Peyer's patch (tissue), 4 donors: ENCODE data around the gene BCL2L1.

Experiments used
- POLR2A ChIP-seq, 2 donors: fragments of 450-650 bp; IDR thresholded peaks; one replicate each; pipeline ENCODE4 v1.5.1; 2017; ENCODE audit warnings: antibody characterized with exemption in 2 of 2, mild to moderate bottlenecking in 2 of 2, moderate library complexity in 2 of 2
- TF ChIP-seq, protein P1 (sequence below), 6 experiments: fragments of 450-650 bp in 4 of 6; fragments of 200-600 bp in 2 of 6; sonication (generic) in 1 of 6; IDR thresholded peaks; one replicate each; pipeline ENCODE4 v1.5.1; 2017 to 2019; ENCODE audit warnings: antibody characterized with exemption in 6 of 6, mild to moderate bottlenecking in 3 of 6, moderate library complexity in 1 of 6

DNA sequence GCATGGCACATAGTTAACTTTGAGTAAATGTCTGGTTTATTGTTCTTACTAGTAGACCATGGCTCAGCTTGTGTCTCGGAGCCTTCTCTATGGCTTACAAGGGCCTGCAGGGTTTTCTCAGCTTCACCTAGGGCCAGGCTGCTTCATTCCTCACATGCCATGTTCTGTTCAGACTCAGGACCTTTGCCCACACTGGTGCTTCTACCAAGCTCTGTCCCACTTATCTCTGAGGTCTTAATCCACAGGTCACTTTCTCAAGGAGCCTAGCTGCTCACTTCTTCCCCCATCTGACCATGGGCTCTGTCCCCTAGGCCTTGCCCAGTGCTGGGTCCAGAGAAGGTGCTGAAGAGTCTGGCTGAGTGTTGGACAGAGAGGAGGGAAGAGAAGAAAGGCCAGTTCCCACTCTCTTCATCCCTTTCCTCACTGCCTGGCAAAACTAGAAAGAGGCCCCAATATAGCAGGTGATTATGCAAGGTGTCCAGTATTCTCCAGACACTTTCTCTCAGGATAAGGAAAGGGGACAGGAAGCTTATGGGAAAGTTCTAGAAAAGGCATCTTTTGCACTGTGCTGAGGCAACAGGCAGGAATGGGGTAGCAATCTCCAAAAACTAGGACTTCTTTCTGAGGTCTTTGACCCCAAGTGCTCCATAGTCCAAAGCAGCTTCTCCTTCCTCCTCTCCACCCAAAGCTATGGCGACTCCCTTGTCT lies 45.0 kb downstream of the BCL2L1 start:
- TF ChIP-seq, protein P1, sequence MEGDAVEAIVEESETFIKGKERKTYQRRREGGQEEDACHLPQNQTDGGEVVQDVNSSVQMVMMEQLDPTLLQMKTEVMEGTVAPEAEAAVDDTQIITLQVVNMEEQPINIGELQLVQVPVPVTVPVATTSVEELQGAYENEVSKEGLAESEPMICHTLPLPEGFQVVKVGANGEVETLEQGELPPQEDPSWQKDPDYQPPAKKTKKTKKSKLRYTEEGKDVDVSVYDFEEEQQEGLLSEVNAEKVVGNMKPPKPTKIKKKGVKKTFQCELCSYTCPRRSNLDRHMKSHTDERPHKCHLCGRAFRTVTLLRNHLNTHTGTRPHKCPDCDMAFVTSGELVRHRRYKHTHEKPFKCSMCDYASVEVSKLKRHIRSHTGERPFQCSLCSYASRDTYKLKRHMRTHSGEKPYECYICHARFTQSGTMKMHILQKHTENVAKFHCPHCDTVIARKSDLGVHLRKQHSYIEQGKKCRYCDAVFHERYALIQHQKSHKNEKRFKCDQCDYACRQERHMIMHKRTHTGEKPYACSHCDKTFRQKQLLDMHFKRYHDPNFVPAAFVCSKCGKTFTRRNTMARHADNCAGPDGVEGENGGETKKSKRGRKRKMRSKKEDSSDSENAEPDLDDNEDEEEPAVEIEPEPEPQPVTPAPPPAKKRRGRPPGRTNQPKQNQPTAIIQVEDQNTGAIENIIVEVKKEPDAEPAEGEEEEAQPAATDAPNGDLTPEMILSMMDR (IDR thresholded peaks at IDR 0.05) = no peak
- no peak for TF ChIP-seq POLR2A (IDR thresholded peaks at IDR 0.05)
